H9 (cell line): Measurements from ENCODE around the gene ZSWIM4. TPM values are rescaled to one million over a fixed set of nuclear protein-coding genes. Genes with fewer than 3 reads are reported as not detected.
A peak's percentile ranks its signal among the peaks of the same experiment; 100 is the strongest.
"Not testable (repeated sequence)": the region's sequence is repeated elsewhere in the genome, so short reads cannot be mapped to it uniquely, and the experiment has no call there.

ENCODE experiments used
- DNase-seq: peaks from one replicate; pipeline ENCODE4 v3.0.0-alpha.2; 2017
- H2AFZ ChIP-seq: one replicate; pipeline ENCODE4 v1.6.1; 2013; ENCODE audit warnings: mild to moderate bottlenecking, low read length, control low read depth, moderate library complexity
- H2AK5ac ChIP-seq: 2 replicates; pipeline ENCODE4 v1.6.1; 2013; ENCODE audit warnings: low read length, control low read depth, mixed read lengths; ENCODE audit not compliant: insufficient read length
- H2BK120ac ChIP-seq: one replicate; pipeline ENCODE4 v1.6.1; 2013; ENCODE audit warnings: low read depth, mild to moderate bottlenecking, low read length, control low read depth, inconsistent platforms; ENCODE audit not compliant: poor library complexity, severe bottlenecking
- H2BK12ac ChIP-seq: 2 replicates; pipeline ENCODE4 v1.6.1; 2013; ENCODE audit warnings: low read length, control low read depth, mixed read lengths, low read depth; ENCODE audit not compliant: insufficient read length
- H2BK15ac ChIP-seq: 2 replicates; pipeline ENCODE4 v1.6.1; 2013; ENCODE audit warnings: low read depth, low read length, control low read depth
- H2BK20ac ChIP-seq: one replicate; pipeline ENCODE4 v1.6.1; 2013; ENCODE audit warnings: low read depth, mild to moderate bottlenecking, low read length, control low read depth, inconsistent platforms; ENCODE audit not compliant: poor library complexity, severe bottlenecking
- H2BK5ac ChIP-seq: 2 replicates; pipeline ENCODE4 v1.6.1; 2013; ENCODE audit warnings: low read length, control low read depth, mixed read lengths; ENCODE audit not compliant: insufficient read length
- H3K14ac ChIP-seq: 2 replicates; pipeline ENCODE4 v1.6.1; 2013; ENCODE audit warnings: low read length, control low read depth; ENCODE audit not compliant: insufficient read depth
- H3K18ac ChIP-seq: 2 replicates; pipeline ENCODE4 v1.6.1; 2013; ENCODE audit warnings: low read depth, mild to moderate bottlenecking, mixed read lengths, low read length, control low read depth; ENCODE audit not compliant: insufficient read length
- H3K23ac ChIP-seq: 2 replicates; pipeline ENCODE4 v1.6.1; 2013; ENCODE audit warnings: low read length, control low read depth, mixed read lengths, low read depth; ENCODE audit not compliant: insufficient read length
- H3K23me2 ChIP-seq: 2 replicates; pipeline ENCODE4 v1.6.1; 2013; ENCODE audit warnings: low read depth, mild to moderate bottlenecking, mixed read lengths, low read length, control low read depth; ENCODE audit not compliant: insufficient read length, poor library complexity, severe bottlenecking
- H3K27ac ChIP-seq: 2 replicates; pipeline ENCODE4 v1.5.1; 2013; ENCODE audit warnings: low read length, control low read depth, mixed read lengths, low read depth; ENCODE audit not compliant: insufficient read length
- H3K27me3 ChIP-seq: 2 replicates; pipeline ENCODE4 v1.6.1; 2013; ENCODE audit warnings: low read length, control low read depth, inconsistent platforms; ENCODE audit not compliant: insufficient read depth
- H3K4ac ChIP-seq: 2 replicates; pipeline ENCODE4 v1.6.1; 2013; ENCODE audit warnings: low read depth, mild to moderate bottlenecking, control low read depth, inconsistent platforms, low read length, moderate library complexity
- H3K4me1 ChIP-seq: 2 replicates; pipeline ENCODE4 v1.6.1; 2013; ENCODE audit warnings: low read length, control low read depth, inconsistent platforms; ENCODE audit not compliant: insufficient read depth
- H3K4me2 ChIP-seq: 2 replicates; pipeline ENCODE4 v1.6.1; 2013; ENCODE audit warnings: low read length, control low read depth, mixed read lengths; ENCODE audit not compliant: insufficient read length, insufficient read depth
- H3K56ac ChIP-seq: 2 replicates; pipeline ENCODE4 v1.6.1; 2013; ENCODE audit warnings: low read depth, mild to moderate bottlenecking, mixed read lengths, low read length, control low read depth; ENCODE audit not compliant: insufficient read length
- H3K79me1 ChIP-seq: 2 replicates; pipeline ENCODE4 v1.6.1; 2013; ENCODE audit warnings: low read depth, mild to moderate bottlenecking, moderate library complexity, low read length, control low read depth, inconsistent platforms; ENCODE audit not compliant: insufficient read depth, poor library complexity, severe bottlenecking
- H3K79me2 ChIP-seq: 2 replicates; pipeline ENCODE4 v1.6.1; 2013; ENCODE audit warnings: low read length, control low read depth, inconsistent platforms; ENCODE audit not compliant: insufficient read depth
- H3K9ac ChIP-seq: 2 replicates; pipeline ENCODE4 v1.6.1; 2013; ENCODE audit warnings: low read length, control low read depth, mixed read lengths; ENCODE audit not compliant: insufficient read length; ENCODE audit errors: extremely low read depth
- H3K9me3 ChIP-seq: one replicate; pipeline ENCODE4 v1.6.1; 2013; ENCODE audit warnings: low read depth, low read length, inconsistent platforms; ENCODE audit not compliant: control insufficient read depth
- H3T11ph ChIP-seq: one replicate; pipeline ENCODE4 v1.6.1; 2013; ENCODE audit warnings: mild to moderate bottlenecking, low read length, control low read depth, inconsistent platforms
- H4K20me1 ChIP-seq: one replicate; pipeline ENCODE4 v1.6.1; 2013; ENCODE audit not compliant: control insufficient read depth, insufficient read length, insufficient read depth
- H4K5ac ChIP-seq: 2 replicates; pipeline ENCODE4 v1.6.1; 2013; ENCODE audit warnings: low read depth, mild to moderate bottlenecking, mixed read lengths, low read length, control low read depth; ENCODE audit not compliant: insufficient read length
- H4K8ac ChIP-seq: replicated peaks from 2 replicates; pipeline ENCODE4 v1.6.1; 2013; ENCODE audit warnings: low read length, control low read depth, mixed read lengths, low read depth; ENCODE audit not compliant: insufficient read length
- H4K91ac ChIP-seq: 2 replicates; pipeline ENCODE4 v1.6.1; 2013; ENCODE audit warnings: low read depth, mild to moderate bottlenecking, moderate library complexity, mixed read lengths, low read length, control low read depth; ENCODE audit not compliant: insufficient read length
- H3K27ac Mint-ChIP-seq, 3 experiments: 2 replicates in 2 of 3; 3 replicates in 1 of 3; pipeline ENCODE4 v1.8.0; 2020 to 2021; ENCODE audit warnings: mixed read lengths in 3 of 3, mild to moderate bottlenecking in 1 of 3, moderate library complexity in 1 of 3
- H3K27me3 Mint-ChIP-seq: 2 replicates; pipeline ENCODE4 v1.8.0; 2021; ENCODE audit warnings: low read depth, mild to moderate bottlenecking, moderate library complexity, mixed read lengths
- H3K36me3 Mint-ChIP-seq, 3 experiments: 2 replicates in 2 of 3; 3 replicates in 1 of 3; pipeline ENCODE4 v1.8.0; 2020 to 2021; ENCODE audit warnings: low read depth in 3 of 3, mixed read lengths in 3 of 3; ENCODE audit not compliant: insufficient read depth in 1 of 3
- H3K4me1 Mint-ChIP-seq, 2 experiments: 2 replicates each; pipeline ENCODE4 v1.8.0; 2020; ENCODE audit warnings: mixed read lengths in 2 of 2
- H3K4me3 Mint-ChIP-seq, 2 experiments: 2 replicates in 1 of 2; 3 replicates in 1 of 2; pipeline ENCODE4 v1.8.0; 2020 to 2021; ENCODE audit warnings: mild to moderate bottlenecking in 2 of 2, mixed read lengths in 2 of 2, moderate library complexity in 1 of 2
- H3K9me3 Mint-ChIP-seq, 2 experiments: 2 replicates in 1 of 2; 3 replicates in 1 of 2; pipeline ENCODE4 v1.8.0; 2020; ENCODE audit warnings: mild to moderate bottlenecking in 2 of 2, mixed read lengths in 2 of 2, moderate library complexity in 1 of 2
- CTCF ChIP-seq: fragments of 200-600 bp; sonication (generic); conservative IDR thresholded peaks from 3 replicates; pipeline ENCODE4 v1.8.0; 2021; ENCODE audit warnings: antibody characterized with exemption, mild to moderate bottlenecking
- WGBS: extraction: QIAGEN DNeasy Blood & Tissue Kit; methylation state at CpG from one replicate; pipeline ENCODE4 v1.1.7; 2013; ENCODE audit warnings: missing lambda C conversion rate, low lambda C conversion rate, mixed read lengths; ENCODE audit not compliant: insufficient read length; ENCODE audit errors: extremely low coverage; 5-methylcytosine and 5-hydroxymethylcytosine counted together
- total RNA-seq: library from RNA; stranded (reverse); gene quantifications from 2 replicates; pipeline ENCODE4 v1.2.1, GENCODE V29; 2021

Gene ZSWIM4
- total RNA-seq, 1 experiment from 2014 or later, result 50.7 TPM

GRCh38 chr19:13850910-13851733, 55.9 kb downstream of the ZSWIM4 start:
- Histone ChIP-seq H4K5ac (peak overlapping the region; percentile 68), H2BK5ac (no peak overlapping the region), H3K9ac (no peak overlapping the region), H2BK15ac (peak overlapping the region; percentile 33; the same call in 1 of the 2 replicates), H3K4ac (peak overlapping the region; percentile 96), H4K8ac (no peak overlapping the region), H4K91ac (peak overlapping the region; percentile 94), H3K27me3 (no peaks in the 10 kb centered on the region), H3K79me2 (no peaks in the 10 kb centered on the region), H2AK5ac (no peak overlapping the region), H3K79me1 (no peaks in the 10 kb centered on the region), H3K23ac (no peak overlapping the region), H3T11ph (peak overlapping the region; percentile 83), H3K23me2 (peaks cover 7% of the 10 kb centered on the region), H3K9me3 (no peaks in the 10 kb centered on the region), H2BK20ac (no peak overlapping the region), H2BK120ac (peak overlapping the region; percentile 94), H3K4me2 (peak overlapping the region; percentile 37), H4K20me1 (no peaks in the 10 kb centered on the region), H2BK12ac (peak overlapping the region; percentile 95), H3K27ac (no peak overlapping the region), H3K18ac (peak overlapping the region; percentile 97), H2AFZ (no peak overlapping the region), H3K14ac (peak overlapping the region; percentile 95), H3K56ac (no peak overlapping the region), H3K4me1 (peaks cover 4% of the 10 kb centered on the region; the same call in 1 of the 2 replicates)
- H3K27ac Mint-ChIP-seq, result peak overlapping the region in 2 of 3 experiments; percentile 82 to 95; a peak in 4 of 7 replicates
- no peaks in the 10 kb centered on the region; a peak in 2 of 7 replicates for H3K36me3 Mint-ChIP-seq
- no peaks in the 10 kb centered on the region for H3K9me3 Mint-ChIP-seq
- no peak for TF ChIP-seq CTCF
- H3K27me3 Mint-ChIP-seq, result no peaks in the 10 kb centered on the region
- WGBS, result no CpG with 5 or more reads among the region's 26 CpGs
- peak; percentile 81 for DNase-seq
- H3K4me3 Mint-ChIP-seq, result peak overlapping the region; percentile 42 to 71
- H3K4me1 Mint-ChIP-seq, result peaks cover 20 to 23% of the 10 kb centered on the region in 2 experiments

GRCh38 chr19:13851734-13852114, 56.5 kb downstream of the ZSWIM4 start:
- H2BK20ac ChIP-seq, H3K23ac ChIP-seq, H3K56ac ChIP-seq, H4K8ac ChIP-seq, H3K4ac ChIP-seq, H3K27me3 Mint-ChIP-seq, H2BK5ac ChIP-seq, H3K9me3 ChIP-seq, H3K27ac ChIP-seq, H3K9me3 Mint-ChIP-seq, H3K23me2 ChIP-seq, H3K9ac ChIP-seq, H3K36me3 Mint-ChIP-seq, H3K4me2 ChIP-seq, H2AK5ac ChIP-seq, H3K4me3 Mint-ChIP-seq, H3T11ph ChIP-seq, H3K79me2 ChIP-seq, H2AFZ ChIP-seq, H3K27me3 ChIP-seq, H3K79me1 ChIP-seq, H4K20me1 ChIP-seq, DNase-seq, H3K4me1 ChIP-seq: not testable (repeated sequence)
- no CpG with 5 or more reads among the region's 5 CpGs for WGBS
- Histone ChIP-seq H2BK12ac (peak overlapping the region; percentile 95), H2BK120ac (peak overlapping the region; percentile 90), H3K14ac (peak overlapping the region; percentile 90), H4K91ac (peak overlapping the region; percentile 9), H3K18ac (peak overlapping the region; percentile 90), H4K5ac (peak overlapping the region; percentile 68), H2BK15ac (peak overlapping the region; percentile 33; the same call in 1 of the 2 replicates)
- H3K27ac Mint-ChIP-seq, result peak overlapping the region in 2 of 3 experiments; percentile 81 to 82; a peak in 2 of 7 replicates
- peaks cover 14 to 17% of the 10 kb centered on the region in 2 experiments for H3K4me1 Mint-ChIP-seq
